Heart right ventricle (tissue), 16 donors: Measurements from ENCODE around the gene HBS1L. TPM values are rescaled to one million over a fixed set of nuclear protein-coding genes. Genes with fewer than 3 reads are reported as not detected.
"Not testable (repeated sequence)": the region's sequence is repeated elsewhere in the genome, so short reads cannot be mapped to it uniquely, and the experiment has no call there.

Experiments
- ATAC-seq, 8 donors: fragments of 200-7000 bp; cut with Tn5 transposase; one replicate each; pipeline ENCODE4 v1.9.1; 2020; ENCODE audit warnings: mild to moderate bottlenecking in 8 of 8, moderate library complexity in 8 of 8, moderate number of reproducible peaks in 1 of 8
- DNase-seq, 2 donors: peaks; one replicate each; pipeline ENCODE4 v3.0.0-alpha.2; 2020
- H3K27ac ChIP-seq, 10 donors: fragments of 200-600 bp; sonication (generic) in 2 of 10; one replicate each; pipeline versions ENCODE4 v1.5.0 to v1.8.0; 2020 to 2022; ENCODE audit warnings: mild to moderate bottlenecking in 3 of 10
- H3K27me3 ChIP-seq, 7 donors: fragments of 200-600 bp; one replicate each; pipeline ENCODE4 v1.8.0; 2021 to 2022; ENCODE audit warnings: mild to moderate bottlenecking in 2 of 7
- H3K36me3 ChIP-seq, 9 donors: fragments of 200-600 bp; sonication (generic) in 1 of 9; one replicate each; pipeline versions ENCODE4 v1.5.0 to v1.8.0; 2020 to 2022; ENCODE audit warnings: mild to moderate bottlenecking in 2 of 9
- H3K4me1 ChIP-seq, 9 donors: fragments of 200-600 bp; sonication (generic) in 1 of 9; one replicate each; pipeline versions ENCODE4 v1.5.0 to v1.8.0; 2020 to 2022; ENCODE audit warnings: mild to moderate bottlenecking in 4 of 9
- H3K4me3 ChIP-seq, 10 donors: fragments of 200-600 bp; sonication (generic) in 2 of 10; one replicate each; pipeline versions ENCODE4 v1.5.0 to v1.8.0; 2020 to 2022; ENCODE audit warnings: mild to moderate bottlenecking in 7 of 10, moderate library complexity in 2 of 10
- H3K9me3 ChIP-seq, 11 donors: fragments of 200-600 bp in 10 of 11; sonication (generic) in 2 of 11; one replicate each; pipeline versions ENCODE4 v1.5.0 to v1.8.0; 2013 to 2022; ENCODE audit warnings: mild to moderate bottlenecking in 2 of 11, control low read depth in 1 of 11, moderate library complexity in 1 of 11
- CTCF ChIP-seq, 9 donors: fragments of 200-600 bp; sonication (generic) in 2 of 9; IDR thresholded peaks; one replicate each; pipeline versions ENCODE4 v1.5.0 to v1.8.0; 2021 to 2022; ENCODE audit warnings: antibody characterized with exemption in 9 of 9, mild to moderate bottlenecking in 5 of 9, moderate library complexity in 1 of 9
- WGBS, 2 donors: extraction: QIAGEN DNeasy Blood & Tissue Kit; methylation state at CpG; one replicate each; pipeline ENCODE4 v1.1.7; 2013; ENCODE audit warnings: inconsistent platforms in 1 of 2; 5-methylcytosine and 5-hydroxymethylcytosine counted together
- intact Hi-C, 10 donors: fragments of 100-400 bp; cut with DNase I; formaldehyde crosslinking; loops; one replicate each; pipeline versions ENCODE4 v1.11.1 to v1.14.2; 2022
- polyA plus RNA-seq, 2 donors: library from polyadenylated mRNA; stranded (reverse); fragments of 200-250 nt; gene quantifications; one replicate each; pipeline ENCODE4 v1.2.3, GENCODE V29; 2013
- total RNA-seq, 10 donors: library from RNA; stranded (reverse); fragmentation: NEBNext Ultra II Directional in 3 of 10; extraction: Animal tissue kit (Norgen Biotek cat#: 25700) in 3 of 10; gene quantifications; one replicate each; pipeline versions ENCODE4 v1.2.1 to v1.2.4, GENCODE V29; 2021 to 2023
- donor health status: Arrhythmogenic right ventricular cardiomyopathy.
- donor health status: ischemic (EF 13 %, LVEDD 7.1; RV severe dilation, severe dysfunction).
- donor health status: healthy with polysubstance abuse.
- donor health status: DM: no; HTN: yes; CAD: no.
- donor health status: DM: no; HTN: no; CAD: no.
- donor health status: ischemic (EF 25% LVEDD 6.9; RV normal size, moderate dysfunction).
- donor health status: ischemic (EF 25% LVEDD 5.7; RV mildly dilated, moderate dysfunction).
- donor health status: healthy.
- donor health status: DM: yes; HTN: yes; CAD: no.
- donor health status: Ischemic cardiomyopathy.
- donor health status: ischemic (EF 35%, LVEDD 5.7; RV mildly dilated, moderate dysfunction).
- donor health status: nonischemic (EF 11% LVEDD 7.7; RV severe dilation, severe dysfunction).
- donor health status: DM: yes; HTN: yes; CAD: no.
- donor health status: PGD.
- donor health status: ischemic (EF 29% LVEDD 5.4; RV normal size, mild dysfunction).
- donor health status: nonischemic (EF 23%, LVEDD 6.1; RV moderate dilation, normal function).

HBS1L gene
- total and polyA plus RNA-seq, 12 donors, result 20.8 to 100.0 (median 88.2) TPM

- intact Hi-C loops, result no loop called here
- no peak for ATAC-seq
- Histone ChIP-seq H3K9me3 (no peaks in the 10 kb centered on the region), H3K4me3 (no peak overlapping the region), H3K27me3 (no peaks in the 10 kb centered on the region), H3K27ac (no peak overlapping the region), H3K36me3 (no peaks in the 10 kb centered on the region), H3K4me1 (peaks cover 0 to 9% (median 0%) of the 10 kb centered on the region in 9 donors)
- DNase-seq, result no peak
- 64 to 65% methylated on average over 3 of the region's 3 CpGs for WGBS, 2 donors
- TF ChIP-seq CTCF (IDR thresholded peaks at IDR 0.05), result no peak
Observed at GRCh38 chr6:135063926-135064325, 9.3 kb upstream of the HBS1L start.

- Histone ChIP-seq H3K27me3 (no peaks in the 10 kb centered on the region), H3K4me1 (peaks cover 0 to 9% (median 0%) of the 10 kb centered on the region in 9 donors), H3K4me3 (no peak overlapping the region), H3K27ac (no peak overlapping the region), H3K36me3 (no peaks in the 10 kb centered on the region), H3K9me3 (no peaks in the 10 kb centered on the region)
- no peak for DNase-seq
- ATAC-seq, result no peak
- no peak for TF ChIP-seq CTCF (IDR thresholded peaks at IDR 0.05)
- intact Hi-C loops, result no loop called here
- WGBS, 2 donors, result 69 to 70% methylated on average over 7 of the region's 7 CpGs
Observed at GRCh38 chr6:135062735-135063134, 8.1 kb upstream of the HBS1L start.

GRCh38 chr6:135060076-135060475 lies 5.5 kb upstream of the HBS1L start:
- no peak for TF ChIP-seq CTCF (IDR thresholded peaks at IDR 0.05)
- H3K36me3 ChIP-seq, result no peaks in the 10 kb centered on the region
- no peaks in the 10 kb centered on the region for H3K9me3 ChIP-seq
- intact Hi-C loops, result no loop called here
- ATAC-seq (no peak), DNase-seq (no peak)
- no peaks in the 10 kb centered on the region for H3K27me3 ChIP-seq
- H3K4me3 ChIP-seq, result no peak overlapping the region
- H3K27ac ChIP-seq, result no peak overlapping the region
- peaks cover 0 to 8% (median 4%) of the 10 kb centered on the region in 9 donors for H3K4me1 ChIP-seq
- WGBS, 2 donors, result 45 to 64% methylated on average over 4 of the region's 4 CpGs

GRCh38 chr6:135058299-135058698 lies 3.7 kb upstream of the HBS1L start:
- H3K36me3 ChIP-seq, intact Hi-C loops, ATAC-seq, H3K9me3 ChIP-seq, H3K27ac ChIP-seq, H3K4me3 ChIP-seq, DNase-seq, H3K27me3 ChIP-seq: not testable (repeated sequence)
- WGBS, 2 donors, result 93 to 96% methylated on average over 11 of the region's 11 CpGs
- H3K4me1 ChIP-seq, result peaks cover 0 to 18% (median 12%) of the 10 kb centered on the region in 9 donors

- peaks cover 0 to 34% (median 25%) of the 10 kb centered on the region in 9 donors for H3K4me1 ChIP-seq
- H3K27ac ChIP-seq, result no peak overlapping the region
- ATAC-seq, result no peak
- peaks cover 0 to 3% (median 0%) of the 10 kb centered on the region in 9 donors for H3K36me3 ChIP-seq
- WGBS, 2 donors, result 94 to 95% methylated on average over 5 of the region's 5 CpGs
- TF ChIP-seq CTCF (IDR thresholded peaks at IDR 0.05), result no peak
- no peaks in the 10 kb centered on the region for H3K27me3 ChIP-seq
- no peak overlapping the region for H3K4me3 ChIP-seq
- H3K9me3 ChIP-seq, result no peaks in the 10 kb centered on the region
- intact Hi-C loops, result no loop called here
- no peak for DNase-seq
Observed at GRCh38 chr6:135056632-135057031, 2.0 kb upstream of the HBS1L start.
